GM13977 (cell line): ENCODE results near the gene ACTBL2.

Experiments used
- DNase-seq: peaks from one replicate; pipeline ENCODE4 v3.0.0; 2012; ENCODE audit warnings: low spot score
- CTCF ChIP-seq: IDR thresholded peaks from 2 replicates; pipeline ENCODE4 v1.5.1; 2012; ENCODE audit warnings: mild to moderate bottlenecking, control low read depth; ENCODE audit not compliant: insufficient read depth; ENCODE audit errors: extremely low read depth, missing control alignments
- in situ Hi-C: fragments of 300-500 bp; cut with MboI; formaldehyde crosslinking; loops from one replicate; pipeline ENCODE4 v1.12.0; 2022; ENCODE audit warnings: low sequenced_read_pairs, low pct_unique_long_range_greater_than_20kb, mixed read lengths, inconsistent platforms; ENCODE audit not compliant: unreplicated experiment

ACTBL2 gene

GRCh38 chr5:57503433-57503832 lies 20.8 kb upstream of the ACTBL2 start:
- TF ChIP-seq CTCF = no peak
- no peak for DNase-seq
- in situ Hi-C loops = loop anchor here (10.0 kb wide), 1 partner anchor 951 kb away; no protein-coding TSS in a partner anchor

- in situ Hi-C loops = loop anchor here (10.0 kb wide), 1 partner anchor 953 kb away; no protein-coding TSS in a partner anchor
- DNase-seq = no peak
These were observed 19.0 kb upstream of the ACTBL2 start for GRCh38 chr5:57501414-57502201.

GRCh38 chr5:57499262-57500050 lies 16.8 kb upstream of the ACTBL2 start:
- peak; percentile 42 for DNase-seq
- peak; percentile 67 for TF ChIP-seq CTCF
- in situ Hi-C loops = loop anchor here (10.0 kb wide), 1 partner anchor 955 kb away; no protein-coding TSS in a partner anchor

More at GRCh38 chr5:57501414-57502201, 19.0 kb upstream of the ACTBL2 start:
- no peak for TF ChIP-seq CTCF

GRCh38 chr5:57497733-57498132 lies 15.1 kb upstream of the ACTBL2 start:
- in situ Hi-C loops = no loop called here
- no peak for DNase-seq
- no peak for TF ChIP-seq CTCF

GRCh38 chr5:57495285-57496086 lies 12.9 kb upstream of the ACTBL2 start:
- DNase-seq = no peak
- in situ Hi-C loops = no loop called here
- no peak for TF ChIP-seq CTCF
